Measurements from ENCODE around the gene SGCD. TPM values are rescaled to one million over a fixed set of nuclear protein-coding genes. Genes with fewer than 3 reads are reported as not detected.

Gene SGCD
- total and polyA plus RNA-seq, 9 of the 15 experiments (the other 6 are each of a cell fraction or from before 2014, with no cell fraction given): not detected

- no peak for TF ChIP-seq ZNF551 (CRISPR knock-in tag; IDR thresholded peaks at IDR 0.05)
Measured at GRCh38 chr5:156295431-156295830, 31.5 kb upstream of the SGCD start (continued).

DNA sequence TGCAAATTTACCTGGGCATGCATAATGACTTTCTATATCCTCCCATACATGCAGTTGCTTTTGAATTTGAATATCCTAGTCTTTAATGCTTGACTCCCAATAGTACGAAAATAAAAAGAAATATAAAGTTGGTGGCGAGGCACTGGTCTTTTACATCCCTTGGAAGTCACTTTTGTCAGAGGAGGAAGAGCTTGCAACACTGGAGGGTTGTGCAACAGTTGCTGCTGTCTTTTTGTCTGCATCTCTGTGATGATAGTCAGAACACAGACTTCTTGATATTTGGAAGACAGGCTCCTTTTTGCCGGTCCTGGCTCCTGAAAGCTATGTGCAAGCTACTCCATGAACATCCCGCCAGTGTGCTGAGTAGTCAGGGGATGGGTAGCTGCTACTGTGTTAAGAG lies 16.8 kb upstream of the SGCD start:
- no peak for FAIRE-seq
- no peaks in the 10 kb centered on the region for H3K9me1 ChIP-seq (ENCODE audit: control insufficient read depth, insufficient read depth, low read length)
- H3K9me3 ChIP-seq (replicated peaks; ENCODE audit: control insufficient read depth, insufficient read depth, low read depth, low read length): no peaks in the 10 kb centered on the region
- no peaks in the 10 kb centered on the region for H3K79me2 ChIP-seq (ENCODE audit: control insufficient read depth, insufficient read depth, low read length)
- intact Hi-C loops (cut with micrococcal nuclease): no loop called here
- no peaks in the 10 kb centered on the region for H3K4me1 ChIP-seq (replicated peaks in 1 of 2; ENCODE audit: control insufficient read depth in 2 of 2, insufficient read depth in 2 of 2, low read length in 2 of 2)
- no peaks in the 10 kb centered on the region for H3K27me3 ChIP-seq (ENCODE audit: control insufficient read depth in 2 of 2, insufficient read depth in 2 of 2, low read length in 2 of 2)
- no peaks in the 10 kb centered on the region for H4K20me1 ChIP-seq (replicated peaks; ENCODE audit: control insufficient read depth, insufficient read depth, low read length)
- WGBS (ENCODE audit: insufficient coverage, low coverage, missing lambda C conversion rate): 0% methylated on average over 4 of the region's 4 CpGs
- H3K9ac ChIP-seq (ENCODE audit: insufficient read depth in 1 of 2, low read depth in 2 of 2, low read length in 2 of 2): no peak overlapping the region
- H3K27ac ChIP-seq (ENCODE audit: extremely low read depth, low read depth, low read length): no peak overlapping the region
- no peak overlapping the region for H3K4me2 ChIP-seq (ENCODE audit: insufficient read depth, low read length)
- in situ Hi-C loops (cut with MboI): no loop called here
- no peaks in the 10 kb centered on the region for H3K36me3 ChIP-seq (ENCODE audit: control insufficient read depth, insufficient read depth, low read length)
- H2AFZ ChIP-seq (ENCODE audit: low read depth, low read length): no peak overlapping the region
- POLR2A ChIA-PET: no interaction called here
- no peak for ATAC-seq
- no peak for DNase-seq (ENCODE audit: extremely low read depth in 1 of 4, low spot score in 3 of 4)
- H3K4me3 ChIP-seq: no peak overlapping the region
- no TSS peak for BruUV-seq (replicated peaks)
- CTCF ChIA-PET (ENCODE audit: low intra/inter-chr PET ratio): no interaction called here
- TF ChIP-seq TBL1XR1 (IDR thresholded peaks at IDR 0.05; ENCODE audit: low read length in 2 of 2) (no peak), SOX6 (IDR thresholded peaks at IDR 0.05) (no peak), RBM22 (IDR thresholded peaks at IDR 0.05; ENCODE audit: low read depth, low read length, poor library complexity, severe bottlenecking) (no peak), HOMEZ (CRISPR knock-in tag; IDR thresholded peaks at IDR 0.05) (no peak), E2F3 (CRISPR knock-in tag; IDR thresholded peaks at IDR 0.05) (no peak), SMAD4 (CRISPR knock-in tag; conservative IDR thresholded peaks at IDR 0.05) (no peak), MXD1 (CRISPR knock-in tag; IDR thresholded peaks at IDR 0.05; ENCODE audit: borderline replicate concordance, poor library complexity, severe bottlenecking) (no peak), EHMT2 (IDR thresholded peaks at IDR 0.05) (no peak), GTF2E2 (tag; IDR thresholded peaks at IDR 0.05) (no peak), RBFOX2 (IDR thresholded peaks at IDR 0.05; ENCODE audit: low read depth, low read length) (no peak)
- TF ChIP-seq, protein P1, sequence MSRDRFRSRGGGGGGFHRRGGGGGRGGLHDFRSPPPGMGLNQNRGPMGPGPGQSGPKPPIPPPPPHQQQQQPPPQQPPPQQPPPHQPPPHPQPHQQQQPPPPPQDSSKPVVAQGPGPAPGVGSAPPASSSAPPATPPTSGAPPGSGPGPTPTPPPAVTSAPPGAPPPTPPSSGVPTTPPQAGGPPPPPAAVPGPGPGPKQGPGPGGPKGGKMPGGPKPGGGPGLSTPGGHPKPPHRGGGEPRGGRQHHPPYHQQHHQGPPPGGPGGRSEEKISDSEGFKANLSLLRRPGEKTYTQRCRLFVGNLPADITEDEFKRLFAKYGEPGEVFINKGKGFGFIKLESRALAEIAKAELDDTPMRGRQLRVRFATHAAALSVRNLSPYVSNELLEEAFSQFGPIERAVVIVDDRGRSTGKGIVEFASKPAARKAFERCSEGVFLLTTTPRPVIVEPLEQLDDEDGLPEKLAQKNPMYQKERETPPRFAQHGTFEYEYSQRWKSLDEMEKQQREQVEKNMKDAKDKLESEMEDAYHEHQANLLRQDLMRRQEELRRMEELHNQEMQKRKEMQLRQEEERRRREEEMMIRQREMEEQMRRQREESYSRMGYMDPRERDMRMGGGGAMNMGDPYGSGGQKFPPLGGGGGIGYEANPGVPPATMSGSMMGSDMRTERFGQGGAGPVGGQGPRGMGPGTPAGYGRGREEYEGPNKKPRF (IDR thresholded peaks at IDR 0.05; ENCODE audit: low read depth, low read length): no peak
- TF ChIP-seq, protein P2, sequence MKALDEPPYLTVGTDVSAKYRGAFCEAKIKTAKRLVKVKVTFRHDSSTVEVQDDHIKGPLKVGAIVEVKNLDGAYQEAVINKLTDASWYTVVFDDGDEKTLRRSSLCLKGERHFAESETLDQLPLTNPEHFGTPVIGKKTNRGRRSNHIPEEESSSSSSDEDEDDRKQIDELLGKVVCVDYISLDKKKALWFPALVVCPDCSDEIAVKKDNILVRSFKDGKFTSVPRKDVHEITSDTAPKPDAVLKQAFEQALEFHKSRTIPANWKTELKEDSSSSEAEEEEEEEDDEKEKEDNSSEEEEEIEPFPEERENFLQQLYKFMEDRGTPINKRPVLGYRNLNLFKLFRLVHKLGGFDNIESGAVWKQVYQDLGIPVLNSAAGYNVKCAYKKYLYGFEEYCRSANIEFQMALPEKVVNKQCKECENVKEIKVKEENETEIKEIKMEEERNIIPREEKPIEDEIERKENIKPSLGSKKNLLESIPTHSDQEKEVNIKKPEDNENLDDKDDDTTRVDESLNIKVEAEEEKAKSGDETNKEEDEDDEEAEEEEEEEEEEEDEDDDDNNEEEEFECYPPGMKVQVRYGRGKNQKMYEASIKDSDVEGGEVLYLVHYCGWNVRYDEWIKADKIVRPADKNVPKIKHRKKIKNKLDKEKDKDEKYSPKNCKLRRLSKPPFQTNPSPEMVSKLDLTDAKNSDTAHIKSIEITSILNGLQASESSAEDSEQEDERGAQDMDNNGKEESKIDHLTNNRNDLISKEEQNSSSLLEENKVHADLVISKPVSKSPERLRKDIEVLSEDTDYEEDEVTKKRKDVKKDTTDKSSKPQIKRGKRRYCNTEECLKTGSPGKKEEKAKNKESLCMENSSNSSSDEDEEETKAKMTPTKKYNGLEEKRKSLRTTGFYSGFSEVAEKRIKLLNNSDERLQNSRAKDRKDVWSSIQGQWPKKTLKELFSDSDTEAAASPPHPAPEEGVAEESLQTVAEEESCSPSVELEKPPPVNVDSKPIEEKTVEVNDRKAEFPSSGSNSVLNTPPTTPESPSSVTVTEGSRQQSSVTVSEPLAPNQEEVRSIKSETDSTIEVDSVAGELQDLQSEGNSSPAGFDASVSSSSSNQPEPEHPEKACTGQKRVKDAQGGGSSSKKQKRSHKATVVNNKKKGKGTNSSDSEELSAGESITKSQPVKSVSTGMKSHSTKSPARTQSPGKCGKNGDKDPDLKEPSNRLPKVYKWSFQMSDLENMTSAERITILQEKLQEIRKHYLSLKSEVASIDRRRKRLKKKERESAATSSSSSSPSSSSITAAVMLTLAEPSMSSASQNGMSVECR (CRISPR knock-in tag; IDR thresholded peaks at IDR 0.05): no peak
